ENCODE data around the gene SLX4IP.

GRCh38 chr20:10565922-10566897 lies 131.1 kb downstream of the SLX4IP start:
- TF ChIP-seq ATF2 (CRISPR knock-in tag; IDR thresholded peaks at IDR 0.05; ENCODE audit: borderline replicate concordance, low read depth) (no peak), ZNF121 (CRISPR knock-in tag; IDR thresholded peaks at IDR 0.05) (no peak)

All from WTC11 (cell line).